HepG2 (cell line): ENCODE results near the gene SLC22A23. TPM values are rescaled to one million over a fixed set of nuclear protein-coding genes. Genes with fewer than 3 reads are reported as not detected.

Experiments
- ATAC-seq: fragments of 200-7000 bp; cut with Tn5 transposase; 3 replicates; pipeline ENCODE4 v1.9.1; 2020; ENCODE audit warnings: mild to moderate bottlenecking, moderate library complexity
- BruUV-seq: library from RNA; stranded (reverse); fragments of 400-500 nt; replicated peaks from 2 replicates; lab custom pipeline; 2021; lab: Mats Ljungman, UMichigan
- CTCF ChIA-PET: fragments of 300-600 bp; formaldehyde crosslinking; extraction: SDS; loops from one replicate; lab custom pipeline; 2021; ENCODE audit warnings: low total read pairs, inconsistent platforms, low intra/inter-chr PET ratio; lab: Yijun Ruan, JAX
- POLR2A ChIA-PET: fragments of 350-600 bp; sonication (Branson Sonifier 250); formaldehyde crosslinking; loops from one replicate; lab custom pipeline; 2020; ENCODE audit warnings: antibody characterized with exemption, inconsistent platforms; lab: Yijun Ruan, JAX
- DNase-seq: peaks from one replicate; pipeline ENCODE4 v3.0.0-alpha.2; 2015; ENCODE audit warnings: low spot score
- FAIRE-seq: peaks from 3 replicates; lab custom pipeline; 2011; peaks lifted over from hg19 to GRCh38; lab: Jason Lieb, UNC
- H2AFZ ChIP-seq: one replicate; pipeline ENCODE4 v1.6.1; 2011; ENCODE audit warnings: low read length, inconsistent platforms
- H3K27ac ChIP-seq: fragments of 300-600 bp; 3 replicates; pipeline ENCODE4 v1.8.0; 2011; ENCODE audit warnings: mixed run types, mild to moderate bottlenecking, mixed read lengths, low read length, inconsistent platforms; ENCODE audit not compliant: insufficient read depth; ENCODE audit errors: extremely low read length
- H3K27me3 ChIP-seq, 2 experiments: fragments of 200-600 bp in 1 of 2; 2 replicates in 1 of 2; 3 replicates in 1 of 2; pipeline versions ENCODE4 v1.6.0 to v1.8.0; 2011; ENCODE audit warnings: low read length in 2 of 2, mild to moderate bottlenecking in 2 of 2, moderate library complexity in 2 of 2, inconsistent platforms in 1 of 2; ENCODE audit not compliant: insufficient read depth in 2 of 2, control insufficient read depth in 1 of 2
- H3K36me3 ChIP-seq, 2 experiments: fragments of 200-600 bp in 1 of 2; replicated peaks in 1 of 2; 2 replicates in 1 of 2; 3 replicates in 1 of 2; pipeline versions ENCODE4 v1.5.1 to v1.8.0; 2011; ENCODE audit warnings: low read length in 2 of 2, inconsistent platforms in 1 of 2; ENCODE audit not compliant: insufficient read depth in 2 of 2, control insufficient read depth in 1 of 2
- H3K4me1 ChIP-seq: 2 replicates; pipeline ENCODE4 v1.5.1; 2012; ENCODE audit warnings: low read length, inconsistent platforms; ENCODE audit not compliant: insufficient read depth
- H3K4me2 ChIP-seq: 2 replicates; pipeline ENCODE4 v1.6.0; 2011; ENCODE audit warnings: low read depth, low read length, inconsistent platforms
- H3K4me3 ChIP-seq, 3 experiments: fragments of 200-600 bp in 1 of 3; sonication (generic), shearing (Covaris generic) in 1 of 3; replicated peaks in 1 of 3; 2 replicates each; pipeline ENCODE4 v1.5.1; 2011 to 2016; ENCODE audit warnings: low read length in 3 of 3, inconsistent platforms in 2 of 3, low read depth in 2 of 3, mild to moderate bottlenecking in 2 of 3, control low read depth in 1 of 3, mixed read lengths in 1 of 3; ENCODE audit not compliant: insufficient read depth in 1 of 3
- H3K79me2 ChIP-seq: one replicate; pipeline ENCODE4 v1.6.1; 2011; ENCODE audit warnings: low read length, inconsistent platforms; ENCODE audit not compliant: insufficient read depth
- H3K9ac ChIP-seq: 2 replicates; pipeline ENCODE4 v1.6.0; 2011; ENCODE audit warnings: mild to moderate bottlenecking, low read depth, low read length, inconsistent platforms; ENCODE audit not compliant: insufficient read depth
- H3K9me3 ChIP-seq: 2 replicates; pipeline ENCODE4 v1.5.1; 2012; ENCODE audit warnings: mild to moderate bottlenecking, low read length
- H4K20me1 ChIP-seq: 2 replicates; pipeline ENCODE4 v1.6.0; 2011; ENCODE audit warnings: inconsistent platforms, mild to moderate bottlenecking, low read length, moderate library complexity; ENCODE audit not compliant: insufficient read depth
- FOXK1 ChIP-seq: sonication (generic); formaldehyde crosslinking; IDR thresholded peaks from 2 replicates; pipeline ENCODE4 v1.4.0; 2020; ENCODE audit warnings: low read depth, missing genetic modification reagents, borderline replicate concordance
- HINFP ChIP-seq: sonication (generic); formaldehyde crosslinking; IDR thresholded peaks from 2 replicates; pipeline ENCODE4 v1.4.0; 2020; ENCODE audit warnings: low read depth, mild to moderate bottlenecking, missing genetic modification reagents
- HNRNPLL ChIP-seq: fragments of 200-400 bp; formaldehyde crosslinking; IDR thresholded peaks from 2 replicates; pipeline ENCODE4 v1.6.1; 2017; ENCODE audit warnings: mild to moderate bottlenecking, low read depth, low read length; ENCODE audit not compliant: poor library complexity, severe bottlenecking
- KIAA2018 ChIP-seq: sonication (generic); formaldehyde crosslinking; IDR thresholded peaks from 2 replicates; pipeline ENCODE4 v1.5.0; 2020; ENCODE audit warnings: mild to moderate bottlenecking, missing genetic modification reagents, borderline replicate concordance
- XRCC5 ChIP-seq: fragments of 200-400 bp; formaldehyde crosslinking; optimal IDR thresholded peaks from 2 replicates; pipeline ENCODE3; 2017; ENCODE audit warnings: mild to moderate bottlenecking, low read length
- ZC3H4 ChIP-seq: sonication (generic); formaldehyde crosslinking; IDR thresholded peaks from 2 replicates; pipeline ENCODE4 v1.4.0; 2020; ENCODE audit warnings: missing genetic modification reagents, borderline replicate concordance
- ZEB1 ChIP-seq: IDR thresholded peaks from 2 replicates; pipeline ENCODE4 v1.6.1; 2012; ENCODE audit warnings: mild to moderate bottlenecking, low read depth, inconsistent platforms; ENCODE audit not compliant: insufficient replicate concordance
- ZNF10 ChIP-seq: sonication (generic); formaldehyde crosslinking; IDR thresholded peaks from 2 replicates; pipeline ENCODE4 v1.4.0; 2020; ENCODE audit warnings: mild to moderate bottlenecking, low read depth, missing genetic modification reagents, borderline replicate concordance
- ZNF547 ChIP-seq: sonication (generic); formaldehyde crosslinking; IDR thresholded peaks from 2 replicates; pipeline ENCODE4 v1.5.1; 2020; ENCODE audit warnings: mild to moderate bottlenecking, missing genetic modification reagents
- ZNF720 ChIP-seq: sonication (generic); formaldehyde crosslinking; IDR thresholded peaks from 2 replicates; pipeline ENCODE4 v1.4.0; 2020; ENCODE audit warnings: missing genetic modification reagents
- ZNF770 ChIP-seq: sonication (generic); formaldehyde crosslinking; IDR thresholded peaks from 2 replicates; pipeline ENCODE4 v1.5.0; 2020; ENCODE audit warnings: mild to moderate bottlenecking, missing genetic modification reagents
- ZNF83 ChIP-seq: sonication (generic); formaldehyde crosslinking; IDR thresholded peaks from 2 replicates; pipeline ENCODE4 v1.4.0; 2020; ENCODE audit warnings: missing genetic modification reagents, mild to moderate bottlenecking, borderline replicate concordance
- WGBS: methylation state at CpG from one replicate; pipeline ENCODE4 v1.1.6; 2017; ENCODE audit warnings: low lambda C conversion rate; 5-methylcytosine and 5-hydroxymethylcytosine counted together
- in situ Hi-C: cut with HindIII; loops from 2 replicates; pipeline ENCODE4 v1.10.0; 2017; ENCODE audit warnings: low pct_unique_long_range_greater_than_20kb; ENCODE audit not compliant: extremely low pct_ligation_motif_present
- intact Hi-C: fragments of 100-400 bp; cut with micrococcal nuclease; formaldehyde crosslinking; loops from one replicate; pipeline ENCODE4 v1.10.0; 2022; ENCODE audit not compliant: unreplicated experiment
- polyA plus RNA-seq, 8 experiments: library from polyadenylated mRNA; depleted of rRNA in 3 of 8; stranded (reverse) in 7 of 8; unstranded in 1 of 8; fragments of >200 nt; fragmentation: Illumina TruSeq in 4 of 8; extraction: Trizol in 4 of 8; gene quantifications; 2 replicates each; pipeline versions ENCODE4 v1.2.1 to v1.2.3, GENCODE V29; 2011 to 2016; ENCODE audit warnings: low read depth in 4 of 8, missing spikeins in 1 of 8, mixed read lengths in 1 of 8; ENCODE audit not compliant: insufficient read depth in 1 of 8
- total RNA-seq, 5 experiments: library from RNA; depleted of rRNA; stranded (reverse); fragments of >200 nt; fragmentation: Illumina TruSeq; extraction: Trizol; gene quantifications; 2 replicates each; pipeline ENCODE4 v1.2.3, GENCODE V29; 2016; ENCODE audit warnings: low read depth in 1 of 5

Gene SLC22A23
- total and polyA plus RNA-seq, 2 of the 13 experiments (the other 11 are each of a cell fraction or from before 2014, with no cell fraction given), result 11.8 to 17.5 TPM

- Histone ChIP-seq H2AFZ (no peak overlapping the region), H3K4me3 (no peak overlapping the region), H3K9ac (no peak overlapping the region), H3K27ac (no peak overlapping the region), H3K9me3 (no peaks in the 10 kb centered on the region), H3K27me3 (no peaks in the 10 kb centered on the region), H3K36me3 (peaks cover 8 to 43% of the 10 kb centered on the region in 2 experiments; a peak in 4 of 5 replicates), H3K79me2 (peaks cover 13% of the 10 kb centered on the region), H3K4me1 (peaks cover 32% of the 10 kb centered on the region), H3K4me2 (no peak overlapping the region), H4K20me1 (no peaks in the 10 kb centered on the region)
- peak; percentile 14; the same call in 2 of the 3 replicates for ATAC-seq
- in situ Hi-C loops, result no loop called here
- intact Hi-C loops, result no loop called here
- ChIA-PET CTCF (no interaction called here), POLR2A (no interaction called here)
- 90% methylated on average over 8 of the region's 8 CpGs for WGBS
- FAIRE-seq, result no peak
- no TSS peak for BruUV-seq
- no peak for DNase-seq
- TF ChIP-seq HINFP (CRISPR knock-in tag) (no peak), ZC3H4 (CRISPR knock-in tag) (no peak), FOXK1 (CRISPR knock-in tag) (no peak), ZEB1 (no peak), ZNF83 (CRISPR knock-in tag) (no peak), ZNF10 (no peak), XRCC5 (no peak), HNRNPLL (no peak), KIAA2018 (no peak), ZNF720 (CRISPR knock-in tag) (no peak), ZNF547 (CRISPR knock-in tag) (no peak), ZNF770 (CRISPR knock-in tag) (no peak)
Observed at GRCh38 chr6:3345836-3346235, 111.0 kb downstream of the SLC22A23 start.
